Activated CD4-positive, alpha-beta T cell treated with anti-CD3 and anti-CD28 coated beads, Interleukin-2, amount 50 U/mL, for 48 hours (primary cell): Measurements from ENCODE around the gene MAP3K14.

Experiments
- DNase-seq, 2 experiments: peaks; one replicate each; pipeline ENCODE4 v3.0.0-alpha.2; 2020

Gene MAP3K14

GRCh38 chr17:45218895-45219661, 97.7 kb downstream of the MAP3K14 start:
- peak; percentile 95 for DNase-seq
